Neural cell (in vitro differentiated cells): Measurements from ENCODE around the gene NCS1. TPM values are rescaled to one million over a fixed set of nuclear protein-coding genes. Genes with fewer than 3 reads are reported as not detected.

Experiments
- H2AFZ ChIP-seq: fragments of 200-600, 300-800 bp; sonication (generic), shearing (Covaris generic); 2 replicates; pipeline ENCODE4 v1.6.0; 2014; ENCODE audit warnings: low read depth, mild to moderate bottlenecking, antibody characterized with exemption, low read length, moderate library complexity
- H3F3A ChIP-seq: fragments of 200-600 bp; shearing (Covaris generic); 2 replicates; pipeline ENCODE4 v1.6.1; 2016; ENCODE audit warnings: mild to moderate bottlenecking, moderate library complexity, mixed read lengths, antibody characterized with exemption, low read length; ENCODE audit not compliant: insufficient read depth, poor library complexity, severe bottlenecking
- H3K27ac ChIP-seq: fragments of 200-600, 300-800 bp; sonication (generic), shearing (Covaris generic); 2 replicates; pipeline ENCODE4 v1.5.1; 2014; ENCODE audit warnings: mild to moderate bottlenecking, low read length, moderate library complexity
- H3K27me3 ChIP-seq: fragments of 300-800, 200-600 bp; sonication (generic), shearing (Covaris generic); 2 replicates; pipeline ENCODE4 v1.6.0; 2014; ENCODE audit warnings: mild to moderate bottlenecking, low read depth, low read length, moderate library complexity; ENCODE audit not compliant: insufficient read depth
- H3K36me3 ChIP-seq: fragments of 300-800, 200-600 bp; sonication (generic), shearing (Covaris generic); 2 replicates; pipeline ENCODE4 v1.5.1; 2014; ENCODE audit warnings: mild to moderate bottlenecking, antibody characterized with exemption, low read length, moderate library complexity; ENCODE audit not compliant: insufficient read depth
- H3K4me2 ChIP-seq: fragments of 300-800, 200-600 bp; sonication (generic), shearing (Covaris generic); 2 replicates; pipeline ENCODE4 v1.6.0; 2014; ENCODE audit warnings: mild to moderate bottlenecking, low read length
- H3K4me3 ChIP-seq: fragments of 300-800, 200-600 bp; sonication (generic), shearing (Covaris generic); 2 replicates; pipeline ENCODE4 v1.5.1; 2014; ENCODE audit warnings: mild to moderate bottlenecking, low read length, moderate library complexity
- H3K79me2 ChIP-seq: fragments of 200-600 bp; shearing (Covaris generic); replicated peaks from 2 replicates; pipeline ENCODE4 v1.6.0; 2014; ENCODE audit warnings: mild to moderate bottlenecking, low read length, moderate library complexity; ENCODE audit not compliant: insufficient read depth
- H3K9ac ChIP-seq: fragments of 300-800, 200-600 bp; sonication (generic), shearing (Covaris generic); 2 replicates; pipeline ENCODE4 v1.6.1; 2016; ENCODE audit warnings: mild to moderate bottlenecking, low read length, mixed read lengths
- H3K9me2 ChIP-seq: fragments of 200-600 bp; shearing (Covaris generic); 2 replicates; pipeline ENCODE4 v1.6.1; 2016; ENCODE audit warnings: mild to moderate bottlenecking, low read length, mixed read lengths; ENCODE audit not compliant: insufficient read depth
- H3K9me3 ChIP-seq: fragments of 200-600, 300-800 bp; sonication (generic), shearing (Covaris generic); 2 replicates; pipeline ENCODE4 v1.6.1; 2016; ENCODE audit warnings: mild to moderate bottlenecking, mixed run types, low read length, moderate library complexity, mixed read lengths
- H4K20me1 ChIP-seq: fragments of 200-600 bp; shearing (Covaris generic); 2 replicates; pipeline ENCODE4 v1.6.1; 2016; ENCODE audit warnings: mild to moderate bottlenecking, mixed run types; ENCODE audit not compliant: insufficient read depth
- EP300 ChIP-seq: fragments of 450-650 bp; conservative IDR thresholded peaks from 2 replicates; pipeline ENCODE4 v1.6.1; 2014; ENCODE audit warnings: antibody characterized with exemption, mild to moderate bottlenecking, moderate library complexity; ENCODE audit not compliant: poor library complexity, severe bottlenecking
- EZH2 ChIP-seq: fragments of 200-600, 300-800 bp; shearing (Covaris generic), sonication (generic); IDR thresholded peaks from 2 replicates; pipeline ENCODE4 v1.6.1; 2014; ENCODE audit warnings: antibody characterized with exemption, low read length, borderline replicate concordance, mild to moderate bottlenecking; ENCODE audit not compliant: insufficient read depth, poor library complexity, severe bottlenecking
- MXI1 ChIP-seq: fragments of 450-650 bp; conservative IDR thresholded peaks from 2 replicates; pipeline ENCODE4 v1.6.1; 2014; ENCODE audit warnings: antibody characterized with exemption, mild to moderate bottlenecking; ENCODE audit not compliant: poor library complexity, severe bottlenecking
- POLR2AphosphoS5 ChIP-seq: IDR thresholded peaks from 2 replicates; pipeline ENCODE4 v1.6.1; 2012
- RAD21 ChIP-seq: fragments of 450-650 bp; conservative IDR thresholded peaks from 2 replicates; pipeline ENCODE4 v1.6.1; 2014; ENCODE audit warnings: antibody characterized with exemption, mild to moderate bottlenecking, moderate library complexity
- SMC3 ChIP-seq: fragments of 450-650 bp; conservative IDR thresholded peaks from 2 replicates; pipeline ENCODE4 v1.6.1; 2014; ENCODE audit warnings: antibody characterized with exemption, mild to moderate bottlenecking, moderate library complexity; ENCODE audit not compliant: poor library complexity
- TAF1 ChIP-seq: IDR thresholded peaks from 2 replicates; pipeline ENCODE4 v1.6.1; 2012; ENCODE audit warnings: low read depth
- polyA plus RNA-seq: library from polyadenylated mRNA; depleted of rRNA; stranded (reverse); fragments of >200 nt; gene quantifications from 2 replicates; pipeline ENCODE4 v1.2.3, GENCODE V29; 2014
- TF ChIP-seq, protein P1 (sequence below): fragments of 450-650 bp; IDR thresholded peaks from 2 replicates; pipeline ENCODE4 v1.5.1; 2014; ENCODE audit warnings: antibody characterized with exemption, mild to moderate bottlenecking, moderate library complexity; ENCODE audit not compliant: poor library complexity, severe bottlenecking
- TF ChIP-seq, protein P2 (sequence below): IDR thresholded peaks from 2 replicates; pipeline ENCODE4 v1.6.1; 2012; ENCODE audit warnings: borderline replicate concordance

Gene NCS1
- polyA plus RNA-seq, 1 donor from 2014 or later, result 73.3 TPM

DNA sequence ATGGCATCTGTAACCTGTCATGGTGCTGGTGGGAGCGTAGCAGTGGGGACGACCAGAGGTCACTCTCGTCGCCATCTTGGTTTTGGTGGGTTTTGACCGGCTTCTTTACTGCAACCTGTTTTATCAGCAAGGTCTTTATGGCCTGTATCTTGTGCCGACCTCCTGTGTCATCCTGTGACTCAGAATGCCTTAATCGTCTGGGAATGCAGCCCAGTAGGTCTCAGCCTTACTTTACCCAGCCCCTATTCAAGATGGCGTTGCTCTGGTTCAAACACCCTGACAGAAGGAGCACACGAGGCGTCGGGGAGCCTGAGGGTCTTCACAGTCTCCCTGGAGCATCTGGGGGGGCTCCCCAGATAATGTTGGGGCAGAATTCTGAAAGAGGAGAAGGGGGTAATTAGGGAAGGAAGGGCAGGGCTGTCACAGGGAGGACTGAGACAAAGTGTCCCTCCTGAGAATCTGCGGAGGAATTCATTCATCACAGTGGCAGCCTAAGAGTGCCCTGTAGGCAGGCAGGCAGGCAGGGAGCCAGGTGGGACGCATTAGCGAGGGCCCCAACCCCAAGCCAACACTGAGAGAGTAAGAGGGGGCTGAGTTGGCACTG is 21.3 kb upstream of the NCS1 start:
- no peak overlapping the region for H3K4me2 ChIP-seq

DNA sequence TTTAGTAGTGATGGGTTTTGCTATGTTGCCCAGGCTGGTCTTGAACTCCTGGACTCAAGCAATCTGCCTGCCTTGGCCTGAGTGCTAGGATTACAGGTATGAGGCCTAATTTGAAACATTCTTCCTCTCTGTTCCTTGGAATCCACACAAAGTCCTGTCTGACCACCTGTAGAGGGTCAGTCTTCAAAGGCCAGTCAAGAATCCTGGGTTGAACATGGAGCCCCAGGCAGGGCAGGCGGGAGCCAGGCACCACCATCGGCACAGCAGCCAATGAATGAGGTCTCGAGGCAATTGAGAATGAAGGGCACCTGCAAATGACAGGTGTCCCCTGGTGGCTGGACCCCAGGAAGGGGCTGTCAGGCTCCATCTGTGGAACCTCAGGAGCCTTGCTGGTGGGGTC is 17.4 kb upstream of the NCS1 start:
- H3K4me3 ChIP-seq, result no peak overlapping the region
- no peaks in the 10 kb centered on the region for H3K79me2 ChIP-seq
- no peaks in the 10 kb centered on the region for H3F3A ChIP-seq
- H2AFZ ChIP-seq, result no peak overlapping the region
- no peaks in the 10 kb centered on the region for H3K27me3 ChIP-seq
- TF ChIP-seq RAD21 (no peak), TAF1 (no peak), MXI1 (no peak)
- TF ChIP-seq, protein P1, sequence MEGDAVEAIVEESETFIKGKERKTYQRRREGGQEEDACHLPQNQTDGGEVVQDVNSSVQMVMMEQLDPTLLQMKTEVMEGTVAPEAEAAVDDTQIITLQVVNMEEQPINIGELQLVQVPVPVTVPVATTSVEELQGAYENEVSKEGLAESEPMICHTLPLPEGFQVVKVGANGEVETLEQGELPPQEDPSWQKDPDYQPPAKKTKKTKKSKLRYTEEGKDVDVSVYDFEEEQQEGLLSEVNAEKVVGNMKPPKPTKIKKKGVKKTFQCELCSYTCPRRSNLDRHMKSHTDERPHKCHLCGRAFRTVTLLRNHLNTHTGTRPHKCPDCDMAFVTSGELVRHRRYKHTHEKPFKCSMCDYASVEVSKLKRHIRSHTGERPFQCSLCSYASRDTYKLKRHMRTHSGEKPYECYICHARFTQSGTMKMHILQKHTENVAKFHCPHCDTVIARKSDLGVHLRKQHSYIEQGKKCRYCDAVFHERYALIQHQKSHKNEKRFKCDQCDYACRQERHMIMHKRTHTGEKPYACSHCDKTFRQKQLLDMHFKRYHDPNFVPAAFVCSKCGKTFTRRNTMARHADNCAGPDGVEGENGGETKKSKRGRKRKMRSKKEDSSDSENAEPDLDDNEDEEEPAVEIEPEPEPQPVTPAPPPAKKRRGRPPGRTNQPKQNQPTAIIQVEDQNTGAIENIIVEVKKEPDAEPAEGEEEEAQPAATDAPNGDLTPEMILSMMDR, result no peak
- TF ChIP-seq, protein P2, sequence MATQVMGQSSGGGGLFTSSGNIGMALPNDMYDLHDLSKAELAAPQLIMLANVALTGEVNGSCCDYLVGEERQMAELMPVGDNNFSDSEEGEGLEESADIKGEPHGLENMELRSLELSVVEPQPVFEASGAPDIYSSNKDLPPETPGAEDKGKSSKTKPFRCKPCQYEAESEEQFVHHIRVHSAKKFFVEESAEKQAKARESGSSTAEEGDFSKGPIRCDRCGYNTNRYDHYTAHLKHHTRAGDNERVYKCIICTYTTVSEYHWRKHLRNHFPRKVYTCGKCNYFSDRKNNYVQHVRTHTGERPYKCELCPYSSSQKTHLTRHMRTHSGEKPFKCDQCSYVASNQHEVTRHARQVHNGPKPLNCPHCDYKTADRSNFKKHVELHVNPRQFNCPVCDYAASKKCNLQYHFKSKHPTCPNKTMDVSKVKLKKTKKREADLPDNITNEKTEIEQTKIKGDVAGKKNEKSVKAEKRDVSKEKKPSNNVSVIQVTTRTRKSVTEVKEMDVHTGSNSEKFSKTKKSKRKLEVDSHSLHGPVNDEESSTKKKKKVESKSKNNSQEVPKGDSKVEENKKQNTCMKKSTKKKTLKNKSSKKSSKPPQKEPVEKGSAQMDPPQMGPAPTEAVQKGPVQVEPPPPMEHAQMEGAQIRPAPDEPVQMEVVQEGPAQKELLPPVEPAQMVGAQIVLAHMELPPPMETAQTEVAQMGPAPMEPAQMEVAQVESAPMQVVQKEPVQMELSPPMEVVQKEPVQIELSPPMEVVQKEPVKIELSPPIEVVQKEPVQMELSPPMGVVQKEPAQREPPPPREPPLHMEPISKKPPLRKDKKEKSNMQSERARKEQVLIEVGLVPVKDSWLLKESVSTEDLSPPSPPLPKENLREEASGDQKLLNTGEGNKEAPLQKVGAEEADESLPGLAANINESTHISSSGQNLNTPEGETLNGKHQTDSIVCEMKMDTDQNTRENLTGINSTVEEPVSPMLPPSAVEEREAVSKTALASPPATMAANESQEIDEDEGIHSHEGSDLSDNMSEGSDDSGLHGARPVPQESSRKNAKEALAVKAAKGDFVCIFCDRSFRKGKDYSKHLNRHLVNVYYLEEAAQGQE, result no peak
- no peaks in the 10 kb centered on the region for H3K36me3 ChIP-seq
- H3K9me3 ChIP-seq, result no peaks in the 10 kb centered on the region
- H4K20me1 ChIP-seq, result no peaks in the 10 kb centered on the region
- no peak overlapping the region for H3K27ac ChIP-seq
- no peak overlapping the region for H3K4me2 ChIP-seq
- no peak overlapping the region for H3K9ac ChIP-seq
- no peaks in the 10 kb centered on the region for H3K9me2 ChIP-seq

More for the DNA sequence above, 21.3 kb upstream of the NCS1 start:
- H3K9me2 ChIP-seq, result no peaks in the 10 kb centered on the region
- H3K79me2 ChIP-seq, result no peaks in the 10 kb centered on the region
- H4K20me1 ChIP-seq, result no peaks in the 10 kb centered on the region
- H3K27ac ChIP-seq, result no peak overlapping the region
- TF ChIP-seq EZH2 (no peak), TAF1 (no peak), MXI1 (no peak), RAD21 (no peak), SMC3 (no peak), POLR2AphosphoS5 (no peak), EP300 (no peak)
- TF ChIP-seq, protein P2, result no peak
- TF ChIP-seq, protein P1, result no peak
- H3K9ac ChIP-seq, result no peak overlapping the region
- H3K4me3 ChIP-seq, result no peak overlapping the region
- H3K27me3 ChIP-seq, result no peaks in the 10 kb centered on the region
- H2AFZ ChIP-seq, result no peak overlapping the region
- no peaks in the 10 kb centered on the region for H3K9me3 ChIP-seq
- no peaks in the 10 kb centered on the region for H3F3A ChIP-seq
- no peaks in the 10 kb centered on the region for H3K36me3 ChIP-seq
